ENCODE results near the gene C1QTNF9. TPM values are rescaled to one million over a fixed set of nuclear protein-coding genes. Genes with fewer than 3 reads are reported as not detected.

The C1QTNF9 gene
- total RNA-seq, 3 donors from 2014 or later = 0.38 to 0.54 TPM; not detected in 1

DNA sequence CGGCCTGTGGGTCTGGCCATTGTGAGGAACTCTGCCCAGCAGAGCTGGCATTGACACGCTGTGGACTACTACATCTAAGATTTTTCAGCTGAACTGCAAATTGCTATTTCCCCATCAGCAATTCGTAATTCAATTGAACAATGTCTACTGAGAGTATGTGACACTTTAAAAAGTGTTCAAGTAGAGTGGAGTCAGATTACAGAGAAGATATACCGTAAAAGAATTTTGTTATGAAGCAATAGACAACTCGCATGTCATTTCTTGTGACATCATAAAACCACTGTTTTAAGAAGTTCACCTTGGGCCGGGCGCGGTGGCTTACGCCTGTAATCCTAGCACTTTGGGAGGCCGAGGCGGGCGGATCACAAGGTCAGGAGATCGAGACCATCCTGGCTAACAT lies 32.5 kb upstream of the C1QTNF9 start:
- TF ChIP-seq CTCF (IDR thresholded peaks at IDR 0.05) = no peak
- ATAC-seq = no peak
- Histone ChIP-seq H3K36me3 (ENCODE audit: low read depth) (no peaks in the 10 kb centered on the region), H3K9me3 (no peaks in the 10 kb centered on the region), H3K4me3 (no peak overlapping the region), H3K4me1 (ENCODE audit: low read depth) (peaks cover 14% of the 10 kb centered on the region)
- DNase-seq = no peak
- intact Hi-C loops (cut with DNase I, micrococcal nuclease) = no loop called here

- intact Hi-C loops (cut with DNase I, micrococcal nuclease) = no loop called here
- Histone ChIP-seq H3K4me1 (ENCODE audit: low read depth) (peaks cover 5% of the 10 kb centered on the region), H3K9me3 (no peaks in the 10 kb centered on the region), H3K36me3 (ENCODE audit: low read depth) (no peaks in the 10 kb centered on the region), H3K4me3 (no peak overlapping the region)
- no peak for DNase-seq
- TF ChIP-seq CTCF (IDR thresholded peaks at IDR 0.05) = no peak
- ATAC-seq = no peak
These were observed 31.6 kb upstream of the C1QTNF9 start for GRCh38 chr13:24277761-24278160.

DNA sequence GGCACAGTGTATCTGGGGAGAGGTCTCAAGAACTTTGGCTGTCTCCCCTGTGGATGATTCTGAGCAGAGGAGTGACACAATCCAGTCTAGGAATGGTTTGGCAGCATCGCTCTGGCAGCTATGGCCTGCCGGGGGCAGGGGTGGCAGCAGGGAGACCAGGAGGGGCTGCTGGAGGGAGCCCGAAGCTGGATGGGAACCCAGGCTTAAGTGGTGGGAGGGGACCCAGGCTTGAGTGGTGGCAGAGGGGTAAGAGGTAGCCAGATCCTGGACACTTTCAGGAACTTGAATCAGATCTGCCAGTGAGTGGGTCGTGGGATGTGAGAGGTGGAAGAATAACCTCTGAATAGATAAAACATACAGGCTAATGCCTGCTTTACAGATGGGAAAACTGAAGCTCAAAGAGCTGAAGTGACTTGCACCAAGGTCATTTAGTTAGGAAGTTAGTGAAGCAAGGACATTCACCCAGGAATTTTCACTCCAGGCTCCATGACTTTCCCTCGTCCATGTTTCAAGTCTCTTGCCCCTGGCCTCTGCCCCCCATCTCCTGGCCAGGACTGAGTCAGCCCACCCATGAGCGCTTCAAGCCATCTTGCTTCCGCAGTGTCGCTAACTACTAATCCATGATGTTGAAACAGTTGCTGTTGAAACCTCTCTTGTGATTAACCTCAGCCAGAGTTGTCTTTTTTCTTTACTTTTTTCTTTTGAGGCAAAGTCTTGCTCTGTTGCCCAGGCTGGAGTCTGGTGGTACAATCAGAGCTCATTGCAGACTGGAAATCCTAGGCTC lies 29.9 kb upstream of the C1QTNF9 start:
- H3K9me3 ChIP-seq = no peaks in the 10 kb centered on the region
- H3K4me3 ChIP-seq = no peak overlapping the region
- intact Hi-C loops (cut with DNase I, micrococcal nuclease) = no loop called here
- no peaks in the 10 kb centered on the region for H3K4me1 ChIP-seq (ENCODE audit: low read depth)
- H3K36me3 ChIP-seq (ENCODE audit: low read depth) = no peaks in the 10 kb centered on the region
- TF ChIP-seq CTCF (IDR thresholded peaks at IDR 0.05) = no peak
- DNase-seq = no peak
- no peak for ATAC-seq

- no peak for DNase-seq
- Histone ChIP-seq H3K4me1 (ENCODE audit: low read depth) (no peaks in the 10 kb centered on the region), H3K9me3 (no peaks in the 10 kb centered on the region), H3K4me3 (no peak overlapping the region), H3K36me3 (ENCODE audit: low read depth) (no peaks in the 10 kb centered on the region)
- no peak for TF ChIP-seq CTCF (IDR thresholded peaks at IDR 0.05)
- intact Hi-C loops (cut with DNase I, micrococcal nuclease) = no loop called here
- peak; percentile 35 for ATAC-seq
These were observed 28.7 kb upstream of the C1QTNF9 start for GRCh38 chr13:24280720-24281119.

GRCh38 chr13:24281188-24282008 lies 28.0 kb upstream of the C1QTNF9 start:
- intact Hi-C loops (cut with DNase I, micrococcal nuclease) = no loop called here
- DNase-seq (no peak), ATAC-seq (no peak)
- H3K4me3 ChIP-seq = no peak overlapping the region
- no peak for TF ChIP-seq CTCF (IDR thresholded peaks at IDR 0.05)
- no peaks in the 10 kb centered on the region for H3K36me3 ChIP-seq (ENCODE audit: low read depth)
- H3K9me3 ChIP-seq = no peaks in the 10 kb centered on the region
- H3K4me1 ChIP-seq (ENCODE audit: low read depth) = no peaks in the 10 kb centered on the region
